Gastroesophageal sphincter (tissue), 3 donors: ENCODE data around the gene COL26A1.

Experiments
- EP300 ChIP-seq: sonication (generic); formaldehyde crosslinking; IDR thresholded peaks from one replicate; pipeline ENCODE4 v1.6.1; 2017; ENCODE audit warnings: antibody characterized with exemption, mild to moderate bottlenecking
- POLR2A ChIP-seq, 2 donors: fragments of 450-650 bp; IDR thresholded peaks; one replicate each; pipeline ENCODE4 v1.6.1; 2017; ENCODE audit warnings: antibody characterized with exemption in 2 of 2, mild to moderate bottlenecking in 2 of 2, moderate library complexity in 1 of 2
- TF ChIP-seq, protein P1 (sequence below), 4 experiments: fragments of 200-600 bp in 2 of 4; fragments of 450-650 bp in 2 of 4; sonication (generic) in 1 of 4; IDR thresholded peaks; one replicate each; pipeline ENCODE4 v1.5.1; 2017 to 2019; ENCODE audit warnings: antibody characterized with exemption in 4 of 4, mild to moderate bottlenecking in 2 of 4, moderate library complexity in 2 of 4

DNA sequence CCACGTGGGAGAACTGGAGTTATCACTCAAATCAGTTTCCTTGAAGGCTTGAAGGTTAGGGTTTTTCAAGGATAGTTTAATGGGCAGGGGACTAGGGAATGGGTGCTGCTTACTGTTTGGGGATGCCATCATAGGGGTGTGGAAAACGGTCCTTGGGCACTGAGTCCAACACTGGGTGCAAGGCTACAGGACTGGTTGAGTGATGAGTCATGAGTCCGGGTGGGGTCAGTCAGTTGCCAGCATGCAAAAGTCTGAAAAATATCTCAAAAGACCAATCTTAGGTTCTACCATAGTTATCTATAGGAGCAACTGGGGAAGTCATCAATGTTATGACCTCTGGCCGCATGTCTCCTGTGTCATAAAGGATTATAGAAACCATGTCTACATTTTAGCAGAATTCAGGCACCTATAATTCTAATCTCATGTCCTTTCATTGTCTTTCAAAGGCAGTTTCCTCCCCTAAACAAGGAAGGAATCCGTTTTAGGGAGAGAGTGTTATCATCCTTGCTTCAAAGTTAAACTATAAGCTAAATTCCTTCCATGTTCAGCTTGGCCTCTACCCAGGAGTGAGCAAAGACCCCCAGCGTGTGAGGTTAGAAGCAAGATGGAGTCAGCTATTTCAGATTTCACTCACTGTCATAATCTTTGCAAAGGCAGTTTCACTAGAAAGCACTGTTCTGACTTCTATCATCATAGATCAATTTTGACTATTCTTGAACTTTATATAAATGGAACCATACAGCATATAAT lies 94.5 kb downstream of the COL26A1 start:
- TF ChIP-seq, protein P1, sequence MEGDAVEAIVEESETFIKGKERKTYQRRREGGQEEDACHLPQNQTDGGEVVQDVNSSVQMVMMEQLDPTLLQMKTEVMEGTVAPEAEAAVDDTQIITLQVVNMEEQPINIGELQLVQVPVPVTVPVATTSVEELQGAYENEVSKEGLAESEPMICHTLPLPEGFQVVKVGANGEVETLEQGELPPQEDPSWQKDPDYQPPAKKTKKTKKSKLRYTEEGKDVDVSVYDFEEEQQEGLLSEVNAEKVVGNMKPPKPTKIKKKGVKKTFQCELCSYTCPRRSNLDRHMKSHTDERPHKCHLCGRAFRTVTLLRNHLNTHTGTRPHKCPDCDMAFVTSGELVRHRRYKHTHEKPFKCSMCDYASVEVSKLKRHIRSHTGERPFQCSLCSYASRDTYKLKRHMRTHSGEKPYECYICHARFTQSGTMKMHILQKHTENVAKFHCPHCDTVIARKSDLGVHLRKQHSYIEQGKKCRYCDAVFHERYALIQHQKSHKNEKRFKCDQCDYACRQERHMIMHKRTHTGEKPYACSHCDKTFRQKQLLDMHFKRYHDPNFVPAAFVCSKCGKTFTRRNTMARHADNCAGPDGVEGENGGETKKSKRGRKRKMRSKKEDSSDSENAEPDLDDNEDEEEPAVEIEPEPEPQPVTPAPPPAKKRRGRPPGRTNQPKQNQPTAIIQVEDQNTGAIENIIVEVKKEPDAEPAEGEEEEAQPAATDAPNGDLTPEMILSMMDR (IDR thresholded peaks at IDR 0.05), result no peak
- TF ChIP-seq POLR2A (IDR thresholded peaks at IDR 0.05) (no peak), EP300 (no peak)
